ENCODE data around the gene CHRND. TPM values are rescaled to one million over a fixed set of nuclear protein-coding genes. Genes with fewer than 3 reads are reported as not detected.

The CHRND gene
- total and polyA plus RNA-seq, 12 donors = 0.07 to 0.39 (median 0.14) TPM; not detected in 7

- intact Hi-C loops (cut with DNase I) = no loop called here
- no peaks in the 10 kb centered on the region for H3K4me1 ChIP-seq (replicated peaks in 1 of 2)
- H3K27me3 ChIP-seq = peaks cover 31% of the 10 kb centered on the region
- DNase-seq = peak in 1 of 7 donors; percentile 6
- H3K9me3 ChIP-seq (replicated peaks in 1 of 3) = no peaks in the 10 kb centered on the region
- no peak overlapping the region for H3K27ac ChIP-seq
- TF ChIP-seq CTCF (IDR thresholded peaks at IDR 0.05) = no peak
- H3K4me3 ChIP-seq = no peak overlapping the region
- 87 to 93% (median 89%) methylated on average over 13 to 29 of the region's 29 CpGs for WGBS, 4 donors
- no peaks in the 10 kb centered on the region for H3K36me3 ChIP-seq (replicated peaks in 1 of 2)
Measured at GRCh38 chr2:232481322-232482140, 44.4 kb upstream of the CHRND start.

- H3K4me3 ChIP-seq = no peak overlapping the region
- H3K27me3 ChIP-seq = peaks cover 40% of the 10 kb centered on the region
- 86 to 92% (median 89%) methylated on average over 20 to 31 of the region's 31 CpGs for WGBS, 4 donors
- no peaks in the 10 kb centered on the region for H3K36me3 ChIP-seq (replicated peaks in 1 of 2)
- DNase-seq = peak in 1 of 7 donors; percentile 16
- no peak for TF ChIP-seq POLR2A (IDR thresholded peaks at IDR 0.05)
- no peak for TF ChIP-seq CTCF (IDR thresholded peaks at IDR 0.05)
- peaks cover 0 to 7% of the 10 kb centered on the region in 2 donors for H3K4me1 ChIP-seq (replicated peaks in 1 of 2)
- intact Hi-C loops (cut with DNase I) = no loop called here
- no peak overlapping the region for H3K27ac ChIP-seq
- no peaks in the 10 kb centered on the region for H3K9me3 ChIP-seq (replicated peaks in 1 of 3)
Measured at GRCh38 chr2:232482301-232483238, 43.4 kb upstream of the CHRND start.

GRCh38 chr2:232483311-232483922, 42.5 kb upstream of the CHRND start:
- H3K27me3 ChIP-seq = peaks cover 46% of the 10 kb centered on the region
- no peak overlapping the region for H3K27ac ChIP-seq
- H3K36me3 ChIP-seq (replicated peaks in 1 of 2) = no peaks in the 10 kb centered on the region
- no peaks in the 10 kb centered on the region for H3K9me3 ChIP-seq (replicated peaks in 1 of 3)
- WGBS, 4 donors = 80 to 92% (median 90%) methylated on average over 1 to 10 of the region's 10 CpGs
- TF ChIP-seq CTCF (IDR thresholded peaks at IDR 0.05) (no peak), POLR2A (IDR thresholded peaks at IDR 0.05) (no peak)
- DNase-seq = peak in 1 of 7 donors; percentile 8
- intact Hi-C loops (cut with DNase I) = no loop called here
- H3K4me1 ChIP-seq (replicated peaks in 1 of 2) = peaks cover 0 to 7% of the 10 kb centered on the region in 2 donors
- H3K4me3 ChIP-seq = no peak overlapping the region
